ENCODE results near the gene SLX9. TPM values are rescaled to one million over a fixed set of nuclear protein-coding genes. Genes with fewer than 3 reads are reported as not detected.
"Not testable (repeated sequence)": the region's sequence is repeated elsewhere in the genome, so short reads cannot be mapped to it uniquely, and the experiment has no call there.

SLX9 gene
- total RNA-seq, 1 donor from 2014 or later = 24.0 TPM

- Mint-ChIP-seq H3K36me3 (ENCODE audit: low read depth) (peaks cover 3% of the 10 kb centered on the region), H3K27me3 (ENCODE audit: low read depth) (no peaks in the 10 kb centered on the region), H3K27ac (ENCODE audit: unreplicated experiment) (no peak overlapping the region), H3K9me3 (ENCODE audit: low read depth) (no peaks in the 10 kb centered on the region), H3K4me1 (ENCODE audit: low read depth) (peaks cover 20% of the 10 kb centered on the region), H3K4me3 (ENCODE audit: unreplicated experiment) (no peak overlapping the region)
- no peak for TF ChIP-seq CTCF (IDR thresholded peaks at IDR 0.05)
- no peak for DNase-seq (ENCODE audit: low spot score)
Measured at GRCh38 chr21:44975720-44976555, 36.1 kb downstream of the SLX9 start.

GRCh38 chr21:44976556-44977393, 36.9 kb downstream of the SLX9 start:
- H3K4me3 Mint-ChIP-seq (ENCODE audit: unreplicated experiment); DNase-seq (ENCODE audit: low spot score); H3K9me3 Mint-ChIP-seq (ENCODE audit: low read depth); H3K27ac Mint-ChIP-seq (ENCODE audit: unreplicated experiment); H3K27me3 Mint-ChIP-seq (ENCODE audit: low read depth); H3K36me3 Mint-ChIP-seq (ENCODE audit: low read depth): not testable (repeated sequence)
- peak; percentile 59 for TF ChIP-seq CTCF (IDR thresholded peaks at IDR 0.05)
- H3K4me1 Mint-ChIP-seq (ENCODE audit: low read depth) = peaks cover 16% of the 10 kb centered on the region

GRCh38 chr21:44977616-44978340, 37.9 kb downstream of the SLX9 start:
- H3K4me3 Mint-ChIP-seq (ENCODE audit: unreplicated experiment) = no peak overlapping the region
- H3K27me3 Mint-ChIP-seq (ENCODE audit: low read depth) = no peaks in the 10 kb centered on the region
- peaks cover 3% of the 10 kb centered on the region for H3K36me3 Mint-ChIP-seq (ENCODE audit: low read depth)
- no peak overlapping the region for H3K27ac Mint-ChIP-seq (ENCODE audit: unreplicated experiment)
- no peaks in the 10 kb centered on the region for H3K9me3 Mint-ChIP-seq (ENCODE audit: low read depth)
- H3K4me1 Mint-ChIP-seq (ENCODE audit: low read depth) = peaks cover 11% of the 10 kb centered on the region
- no peak for TF ChIP-seq CTCF (IDR thresholded peaks at IDR 0.05)
- no peak for DNase-seq (ENCODE audit: low spot score)

- Mint-ChIP-seq H3K27me3 (ENCODE audit: low read depth) (no peaks in the 10 kb centered on the region), H3K4me1 (ENCODE audit: low read depth) (peaks cover 14% of the 10 kb centered on the region), H3K4me3 (ENCODE audit: unreplicated experiment) (no peak overlapping the region), H3K9me3 (ENCODE audit: low read depth) (no peaks in the 10 kb centered on the region), H3K36me3 (ENCODE audit: low read depth) (peaks cover under 1% of the 10 kb centered on the region), H3K27ac (ENCODE audit: unreplicated experiment) (no peak overlapping the region)
- no peak for DNase-seq (ENCODE audit: low spot score)
- no peak for TF ChIP-seq CTCF (IDR thresholded peaks at IDR 0.05)
Measured at GRCh38 chr21:44979687-44980561, 40.1 kb downstream of the SLX9 start.
